Epithelial cell of esophagus (primary cell): Measurements from ENCODE around the gene ARHGAP12.
"Not testable (repeated sequence)": the region's sequence is repeated elsewhere in the genome, so short reads cannot be mapped to it uniquely, and the experiment has no call there.

Experiments
- DNase-seq: peaks from one replicate; pipeline ENCODE4 v3.0.0; 2010; ENCODE audit warnings: low read depth
- H3K4me3 ChIP-seq: 2 replicates; pipeline ENCODE4 v1.5.1; 2011; ENCODE audit warnings: mild to moderate bottlenecking, low read length, control low read depth
- TF ChIP-seq, protein P1 (sequence below): IDR thresholded peaks from 2 replicates; pipeline ENCODE4 v1.5.1; 2011; ENCODE audit warnings: low read depth, mild to moderate bottlenecking, low read length, control low read depth, inconsistent platforms; ENCODE audit not compliant: insufficient read depth; ENCODE audit errors: missing control alignments

ARHGAP12 gene

DNA sequence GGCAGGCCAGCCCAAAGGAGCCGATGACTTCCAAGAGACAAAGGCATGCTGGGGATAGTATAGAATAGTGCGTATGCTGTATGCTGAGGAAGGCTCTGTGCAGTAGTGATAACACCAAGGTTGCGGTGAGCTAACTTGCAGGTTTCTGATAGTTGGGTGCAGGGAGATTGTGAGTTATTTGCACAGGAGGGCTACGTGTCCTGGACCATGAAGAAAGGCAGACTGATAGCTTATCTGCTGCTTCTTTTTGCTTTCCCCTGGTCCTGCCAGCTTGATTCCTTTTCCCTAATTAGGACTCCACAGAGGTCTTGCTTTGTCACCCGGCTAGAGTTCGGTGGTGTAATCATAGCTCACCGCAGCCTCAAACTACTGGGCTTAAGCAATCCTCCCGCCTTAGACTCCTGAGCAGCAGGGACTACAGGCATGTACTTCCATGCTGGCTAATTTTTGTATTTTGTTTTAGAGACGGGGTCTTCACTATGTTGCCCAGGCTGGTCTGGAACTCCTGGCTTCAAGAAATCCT is 43.9 kb upstream of the ARHGAP12 start:
- H3K4me3 ChIP-seq: no peak overlapping the region
- DNase-seq: no peak
- TF ChIP-seq, protein P1, sequence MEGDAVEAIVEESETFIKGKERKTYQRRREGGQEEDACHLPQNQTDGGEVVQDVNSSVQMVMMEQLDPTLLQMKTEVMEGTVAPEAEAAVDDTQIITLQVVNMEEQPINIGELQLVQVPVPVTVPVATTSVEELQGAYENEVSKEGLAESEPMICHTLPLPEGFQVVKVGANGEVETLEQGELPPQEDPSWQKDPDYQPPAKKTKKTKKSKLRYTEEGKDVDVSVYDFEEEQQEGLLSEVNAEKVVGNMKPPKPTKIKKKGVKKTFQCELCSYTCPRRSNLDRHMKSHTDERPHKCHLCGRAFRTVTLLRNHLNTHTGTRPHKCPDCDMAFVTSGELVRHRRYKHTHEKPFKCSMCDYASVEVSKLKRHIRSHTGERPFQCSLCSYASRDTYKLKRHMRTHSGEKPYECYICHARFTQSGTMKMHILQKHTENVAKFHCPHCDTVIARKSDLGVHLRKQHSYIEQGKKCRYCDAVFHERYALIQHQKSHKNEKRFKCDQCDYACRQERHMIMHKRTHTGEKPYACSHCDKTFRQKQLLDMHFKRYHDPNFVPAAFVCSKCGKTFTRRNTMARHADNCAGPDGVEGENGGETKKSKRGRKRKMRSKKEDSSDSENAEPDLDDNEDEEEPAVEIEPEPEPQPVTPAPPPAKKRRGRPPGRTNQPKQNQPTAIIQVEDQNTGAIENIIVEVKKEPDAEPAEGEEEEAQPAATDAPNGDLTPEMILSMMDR: no peak

DNA sequence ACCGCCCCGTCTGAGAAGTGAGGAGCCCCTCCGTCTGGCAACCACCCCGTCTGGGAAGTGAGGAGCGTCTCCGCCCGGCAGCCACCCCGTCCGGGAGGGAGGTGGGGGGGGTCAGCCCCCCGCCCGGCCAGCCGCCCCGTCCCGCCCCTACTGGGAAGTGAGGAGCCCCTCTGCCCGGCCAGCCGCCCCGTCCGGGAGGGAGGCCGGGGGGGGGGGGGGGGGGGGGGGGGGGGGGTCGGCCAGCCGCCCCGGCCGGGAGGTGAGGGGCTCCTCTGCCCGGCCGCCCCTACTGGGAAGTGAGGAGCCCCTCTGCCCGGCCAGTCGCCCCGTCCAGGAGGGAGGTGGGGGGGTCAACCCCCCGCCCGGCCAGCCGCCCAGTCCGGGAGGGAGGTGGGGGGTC is 41.2 kb upstream of the ARHGAP12 start:
- H3K4me3 ChIP-seq, DNase-seq: not testable (repeated sequence)

DNA sequence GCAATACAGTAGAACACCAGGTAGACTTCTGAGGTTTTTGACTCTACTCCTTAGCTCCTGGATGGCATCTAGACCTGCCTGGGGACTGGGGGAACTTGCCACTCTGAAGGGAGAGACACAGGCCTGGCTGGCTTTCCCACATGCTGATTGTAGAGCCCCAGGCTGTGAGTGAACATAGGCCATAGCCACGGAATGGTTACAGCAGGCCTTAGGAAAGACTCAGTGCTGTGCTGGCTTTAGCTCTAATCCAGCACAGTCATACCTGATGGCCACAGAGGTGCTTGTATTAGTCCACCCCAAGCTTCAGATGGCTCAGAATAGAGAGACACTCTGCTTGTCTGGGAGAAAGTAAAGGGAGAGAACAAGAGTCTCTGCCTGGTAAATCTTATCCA is 35.0 kb upstream of the ARHGAP12 start:
- no peak overlapping the region for H3K4me3 ChIP-seq
- peak; percentile 52 for DNase-seq
- TF ChIP-seq, protein P1: no peak

DNA sequence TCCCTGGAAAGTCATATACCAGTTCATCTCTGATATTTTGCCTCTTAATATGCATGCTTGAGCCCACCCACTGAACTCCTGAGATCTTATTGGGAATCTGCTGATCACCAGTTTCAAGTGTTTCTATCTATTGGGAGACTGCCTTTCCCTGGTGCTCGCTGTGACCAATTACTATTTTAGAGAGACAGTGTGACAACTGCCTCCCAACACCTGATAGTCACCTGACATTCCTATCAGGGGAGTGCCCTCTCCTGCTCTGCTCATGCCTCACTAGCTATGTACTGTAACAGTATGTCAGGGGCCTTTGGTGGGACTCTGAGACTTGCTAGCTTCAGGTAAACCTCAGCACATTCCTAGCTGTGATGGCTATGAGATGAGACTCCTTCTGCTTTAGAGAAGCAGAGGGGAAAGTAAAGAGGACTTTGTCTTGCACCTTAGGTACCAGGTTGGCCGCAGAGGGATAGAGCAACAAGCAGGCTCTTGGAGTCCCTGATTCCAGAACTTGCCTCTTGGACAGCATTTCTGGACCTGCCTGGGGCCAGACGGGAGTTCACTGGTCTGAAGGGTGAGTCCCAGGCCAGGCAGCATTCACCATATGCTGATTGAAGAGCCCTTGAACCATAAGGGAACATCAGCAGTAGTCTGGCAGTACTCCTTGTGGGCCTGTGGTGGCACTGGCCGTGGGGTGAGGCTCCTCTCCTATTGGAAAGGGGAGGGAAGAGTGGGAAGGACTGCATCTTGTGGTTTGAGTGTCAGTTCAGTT is 34.4 kb upstream of the ARHGAP12 start:
- peak; percentile 18 for DNase-seq

DNA sequence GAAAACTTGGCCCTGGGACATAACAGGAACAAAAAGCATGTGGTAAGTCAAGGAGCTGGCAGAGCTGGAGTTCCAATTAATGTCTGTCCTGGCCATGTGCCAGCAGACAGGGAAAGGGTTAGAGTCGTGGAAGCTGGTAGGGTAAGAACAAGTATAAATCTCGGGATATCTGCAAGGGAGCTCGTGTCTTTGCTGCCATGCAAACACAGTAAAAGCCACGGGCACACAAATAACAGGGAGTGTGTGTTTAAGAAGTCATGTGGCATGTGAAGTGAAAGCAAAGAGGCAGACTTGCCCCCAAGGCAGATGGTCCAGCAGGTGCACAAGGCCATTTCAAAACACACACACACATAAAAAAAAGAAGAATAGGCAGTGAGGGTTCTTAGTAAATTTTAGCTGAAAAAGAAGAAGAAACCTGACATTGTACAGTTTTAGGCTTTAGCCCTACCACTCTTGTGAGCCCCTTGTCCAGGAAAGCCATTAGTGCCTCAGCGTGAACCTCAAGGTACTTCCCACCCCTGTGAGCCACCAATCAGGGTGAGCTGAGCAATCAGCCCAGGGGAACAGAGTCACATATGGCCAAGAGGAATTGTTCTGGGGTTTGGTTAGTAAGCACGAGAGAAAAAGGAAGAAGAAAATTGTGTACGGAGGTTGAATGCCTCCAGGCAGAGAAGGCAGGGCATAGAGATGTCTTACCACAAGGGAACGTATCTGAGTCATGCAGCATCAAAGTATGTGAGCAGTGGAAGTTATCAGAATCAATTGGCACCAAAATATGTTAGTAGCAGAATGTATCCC is 32.8 kb upstream of the ARHGAP12 start:
- TF ChIP-seq, protein P1: no peak
- H3K4me3 ChIP-seq: no peak overlapping the region
- peak; percentile 93 for DNase-seq

More for the DNA sequence above, 34.4 kb upstream of the ARHGAP12 start:
- H3K4me3 ChIP-seq: no peak overlapping the region
- TF ChIP-seq, protein P1: no peak

DNA sequence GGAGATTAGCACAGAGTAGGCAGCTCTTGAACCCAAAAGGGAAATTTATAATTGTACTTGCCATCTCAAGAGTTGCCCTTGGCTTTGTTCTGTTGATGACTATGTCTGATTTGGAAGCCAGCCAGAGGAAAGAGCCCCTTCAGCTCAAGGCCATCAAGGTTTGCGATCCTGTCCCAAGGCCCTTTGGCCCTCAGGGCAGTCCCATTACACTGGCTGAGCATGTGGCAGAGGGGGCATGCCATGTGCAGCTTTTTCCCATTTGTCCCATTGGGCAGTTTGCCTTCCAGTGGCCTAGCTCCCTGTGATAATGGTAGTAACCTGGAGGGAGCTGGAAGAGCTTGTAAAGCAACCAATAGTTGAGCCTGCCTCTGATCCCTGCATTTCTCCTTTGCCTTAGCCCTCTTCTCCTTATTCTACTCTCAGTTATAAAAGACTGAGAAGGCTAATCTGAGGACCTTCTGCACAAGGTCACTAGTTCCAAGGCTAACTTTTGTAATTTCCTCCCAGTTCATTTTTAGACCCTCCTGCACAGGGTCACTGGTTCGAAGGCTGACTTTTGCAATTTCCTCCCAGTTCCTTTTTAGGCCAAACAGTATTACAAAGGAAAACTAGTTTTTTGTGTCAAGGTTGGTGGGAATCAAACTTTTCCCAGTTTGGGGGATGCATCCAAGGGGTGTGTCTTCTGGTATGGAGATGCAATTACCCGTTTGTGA is 31.0 kb upstream of the ARHGAP12 start:
- H3K4me3 ChIP-seq: no peak overlapping the region
- DNase-seq: no peak
- TF ChIP-seq, protein P1: no peak

DNA sequence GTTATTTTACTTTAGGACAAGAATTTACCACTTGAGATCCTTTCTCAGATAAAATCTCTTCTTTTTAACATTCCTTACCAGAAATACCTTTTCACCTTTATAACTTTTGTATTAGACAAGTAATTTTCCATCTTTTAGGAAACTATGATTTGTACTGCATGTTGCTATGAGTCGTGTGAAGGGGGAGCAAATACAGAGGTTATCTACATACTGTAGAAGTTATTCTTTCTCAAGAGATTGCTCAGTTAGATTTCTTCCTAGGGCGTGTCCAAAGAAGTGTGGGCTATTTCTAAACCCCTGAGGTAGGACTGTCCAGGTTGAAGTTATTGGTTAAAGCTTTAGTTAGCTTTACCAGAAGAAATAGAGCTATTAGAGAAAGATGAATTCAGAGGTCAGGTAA is 30.2 kb upstream of the ARHGAP12 start:
- peak; percentile 43 for DNase-seq
- TF ChIP-seq, protein P1: no peak
- H3K4me3 ChIP-seq: no peak overlapping the region
